Measurements from ENCODE around the gene PDE4B.

The PDE4B gene

DNA sequence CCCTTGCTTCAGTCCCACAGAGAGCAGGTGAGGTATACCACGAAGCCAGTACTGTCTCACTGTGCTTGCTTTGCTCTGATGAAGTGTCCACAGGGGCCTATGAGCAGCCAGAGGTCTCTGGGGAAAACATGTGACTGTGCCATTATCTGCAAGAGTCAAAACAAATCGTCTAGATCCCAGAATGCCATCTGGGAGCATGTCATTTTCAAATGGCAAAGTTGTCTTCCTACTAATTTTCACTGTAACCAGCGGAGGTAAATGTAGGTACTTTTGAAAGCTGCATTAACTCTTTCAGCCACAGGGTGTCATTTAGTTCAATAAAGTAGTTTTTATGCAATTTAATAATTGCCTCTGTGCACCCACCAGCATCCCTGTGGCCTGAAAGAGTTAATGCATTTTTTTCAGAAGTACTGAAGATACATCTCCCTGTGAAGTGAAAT, 567.6 kb downstream of the PDE4B start:
- H3K27ac ChIP-seq = no peak overlapping the region
- no peaks in the 10 kb centered on the region for H4K20me1 ChIP-seq (ENCODE audit: insufficient read depth)
- no peak for TF ChIP-seq CTCF (conservative IDR thresholded peaks at IDR 0.05; ENCODE audit: low read depth, low read length)
- H3K4me3 ChIP-seq (IDR thresholded peaks at IDR 0.05; ENCODE audit: insufficient read depth, low read depth, low read length) = no peak overlapping the region
- H3K27me3 ChIP-seq (ENCODE audit: insufficient read depth, low read depth) = no peaks in the 10 kb centered on the region
- H3K4me2 ChIP-seq = no peak overlapping the region
- H3K79me2 ChIP-seq (ENCODE audit: insufficient read depth, low read depth) = no peaks in the 10 kb centered on the region
- H2AFZ ChIP-seq (ENCODE audit: low read depth) = no peak overlapping the region
- H3K9ac ChIP-seq = no peak overlapping the region
- no peaks in the 10 kb centered on the region for H3K36me3 ChIP-seq (ENCODE audit: insufficient read depth)
- no peaks in the 10 kb centered on the region for H3K4me1 ChIP-seq (ENCODE audit: low read depth, poor library complexity, severe bottlenecking)

DNA sequence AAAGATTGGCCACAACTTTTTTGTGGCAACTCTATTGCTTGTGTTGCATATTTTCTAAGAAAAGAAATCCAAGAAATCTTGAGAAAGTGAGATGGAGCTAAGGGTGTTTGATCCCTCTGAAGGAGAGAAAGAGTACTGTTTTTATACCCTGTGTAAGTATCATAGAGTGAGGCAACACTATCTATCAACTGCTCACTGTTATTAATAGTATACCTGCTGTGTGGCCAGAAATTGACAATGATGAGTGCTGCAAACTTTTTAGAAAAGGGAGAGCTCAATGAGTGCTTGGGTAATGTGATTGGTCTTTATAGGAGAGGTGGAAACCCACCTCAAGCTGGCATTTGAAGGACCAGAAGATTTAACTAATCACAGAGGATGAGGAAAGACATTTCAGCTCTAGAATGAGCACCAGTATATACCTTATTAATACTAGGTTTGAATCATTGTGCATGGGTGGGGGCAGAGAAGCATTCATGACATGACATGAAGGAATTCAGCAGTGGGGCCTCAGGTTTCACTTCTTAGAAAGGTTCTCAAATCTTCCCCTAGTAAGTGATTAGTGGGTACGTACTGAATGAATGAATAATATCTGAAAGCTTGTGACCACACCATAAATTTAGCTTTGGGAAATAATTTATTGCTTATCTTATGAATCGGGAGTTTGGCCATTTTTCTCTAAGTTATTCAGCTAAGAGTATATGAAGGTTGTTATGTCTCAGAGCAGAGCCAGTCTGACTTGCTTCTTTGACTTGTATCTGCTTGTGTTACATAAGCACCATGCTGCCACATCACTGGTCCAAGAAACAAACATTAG, 572.1 kb downstream of the PDE4B start:
- Histone ChIP-seq H3K9ac (no peak overlapping the region), H3K79me2 (ENCODE audit: insufficient read depth, low read depth) (no peaks in the 10 kb centered on the region), H4K20me1 (ENCODE audit: insufficient read depth) (no peaks in the 10 kb centered on the region), H3K4me3 (IDR thresholded peaks at IDR 0.05; ENCODE audit: insufficient read depth, low read depth, low read length) (no peak overlapping the region), H3K36me3 (ENCODE audit: insufficient read depth) (no peaks in the 10 kb centered on the region), H2AFZ (ENCODE audit: low read depth) (no peak overlapping the region), H3K4me2 (no peak overlapping the region), H3K27me3 (ENCODE audit: insufficient read depth, low read depth) (no peaks in the 10 kb centered on the region), H3K27ac (no peak overlapping the region), H3K4me1 (ENCODE audit: low read depth, poor library complexity, severe bottlenecking) (no peaks in the 10 kb centered on the region)
- TF ChIP-seq CTCF (conservative IDR thresholded peaks at IDR 0.05; ENCODE audit: low read depth, low read length) = no peak

- no peak for TF ChIP-seq CTCF (conservative IDR thresholded peaks at IDR 0.05; ENCODE audit: low read depth, low read length)
- no peaks in the 10 kb centered on the region for H4K20me1 ChIP-seq (ENCODE audit: insufficient read depth)
- H3K4me2 ChIP-seq = no peak overlapping the region
- no peak overlapping the region for H2AFZ ChIP-seq (ENCODE audit: low read depth)
- no peak overlapping the region for H3K27ac ChIP-seq
- H3K9ac ChIP-seq = no peak overlapping the region
- H3K79me2 ChIP-seq (ENCODE audit: insufficient read depth, low read depth) = no peaks in the 10 kb centered on the region
- no peaks in the 10 kb centered on the region for H3K36me3 ChIP-seq (ENCODE audit: insufficient read depth)
- no peaks in the 10 kb centered on the region for H3K4me1 ChIP-seq (ENCODE audit: low read depth, poor library complexity, severe bottlenecking)
- no peak overlapping the region for H3K4me3 ChIP-seq (IDR thresholded peaks at IDR 0.05; ENCODE audit: insufficient read depth, low read depth, low read length)
- H3K27me3 ChIP-seq (ENCODE audit: insufficient read depth, low read depth) = no peaks in the 10 kb centered on the region
These were observed 572.9 kb downstream of the PDE4B start for GRCh38 chr1:66365635-66366034.

GRCh38 chr1:66366634-66367033, 573.9 kb downstream of the PDE4B start:
- no peak overlapping the region for H3K27ac ChIP-seq
- H3K4me2 ChIP-seq = no peak overlapping the region
- no peaks in the 10 kb centered on the region for H3K4me1 ChIP-seq (ENCODE audit: low read depth, poor library complexity, severe bottlenecking)
- no peaks in the 10 kb centered on the region for H3K36me3 ChIP-seq (ENCODE audit: insufficient read depth)
- H3K9ac ChIP-seq = no peak overlapping the region
- no peaks in the 10 kb centered on the region for H3K79me2 ChIP-seq (ENCODE audit: insufficient read depth, low read depth)
- H4K20me1 ChIP-seq (ENCODE audit: insufficient read depth) = no peaks in the 10 kb centered on the region
- no peak for TF ChIP-seq CTCF (conservative IDR thresholded peaks at IDR 0.05; ENCODE audit: low read depth, low read length)
- H3K4me3 ChIP-seq (IDR thresholded peaks at IDR 0.05; ENCODE audit: insufficient read depth, low read depth, low read length) = no peak overlapping the region
- no peak overlapping the region for H2AFZ ChIP-seq (ENCODE audit: low read depth)
- H3K27me3 ChIP-seq (ENCODE audit: insufficient read depth, low read depth) = no peaks in the 10 kb centered on the region

All from KMS-11 (cell line).